GM12878 (cell line): Measurements from ENCODE around the gene TCF4.

Experiments
- EGR1 ChIP-seq, 2 experiments: IDR thresholded peaks; 1 replicate in 1 of 2; 2 replicates in 1 of 2; pipeline ENCODE4 v1.6.1; 2011 to 2012; ENCODE audit warnings: low read depth in 2 of 2, low read length in 2 of 2, borderline replicate concordance in 1 of 2, mild to moderate bottlenecking in 1 of 2, moderate library complexity in 1 of 2
- EZH2 ChIP-seq: IDR thresholded peaks from 2 replicates; pipeline ENCODE4 v1.6.1; 2012; ENCODE audit warnings: low read depth, mild to moderate bottlenecking, control low read depth, inconsistent platforms, low read length, borderline replicate concordance; ENCODE audit not compliant: control insufficient read depth
- TF ChIP-seq, protein P1 (sequence below): IDR thresholded peaks from 2 replicates; pipeline ENCODE4 v1.6.1; 2012; ENCODE audit warnings: low read depth, low read length, improper control_type of control experiment
- TF ChIP-seq, protein P2 (sequence below), 3 experiments: IDR thresholded peaks in 2 of 3; conservative IDR thresholded peaks in 1 of 3; 2 replicates each; pipeline ENCODE4 v1.5.1; 2011; ENCODE audit warnings: low read depth in 3 of 3, low read length in 3 of 3, mild to moderate bottlenecking in 3 of 3, control low read depth in 2 of 3, moderate library complexity in 2 of 3, inconsistent platforms in 1 of 3, mixed read lengths in 1 of 3; ENCODE audit not compliant: control insufficient read depth in 2 of 3, insufficient read depth in 1 of 3; ENCODE audit errors: extremely low read depth in 1 of 3
- TF ChIP-seq, protein P3 (sequence below): IDR thresholded peaks from 2 replicates; pipeline ENCODE4 v1.6.1; 2012; ENCODE audit warnings: low read depth, low read length, improper control_type of control experiment

DNA sequence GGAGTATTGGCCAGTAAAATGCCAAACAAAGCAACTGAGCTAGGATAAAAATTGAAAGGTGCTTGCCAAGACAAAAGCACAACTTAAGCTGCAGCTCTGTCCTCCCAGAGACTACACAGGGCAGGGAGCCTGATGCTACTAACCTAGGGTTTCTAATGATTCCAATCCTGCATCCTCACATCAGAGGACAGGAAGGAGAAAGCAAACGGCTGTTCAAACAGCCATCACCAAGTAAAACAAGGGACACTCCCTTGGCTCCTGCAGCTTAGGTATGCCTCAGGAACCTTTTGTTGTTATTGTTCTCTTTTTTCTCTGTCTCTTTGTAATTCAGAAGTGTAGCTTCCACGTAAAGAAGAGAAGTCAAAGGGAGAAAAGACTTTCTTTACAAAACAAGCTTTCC lies 99.5 kb downstream of the TCF4 start:
- TF ChIP-seq, protein P1, sequence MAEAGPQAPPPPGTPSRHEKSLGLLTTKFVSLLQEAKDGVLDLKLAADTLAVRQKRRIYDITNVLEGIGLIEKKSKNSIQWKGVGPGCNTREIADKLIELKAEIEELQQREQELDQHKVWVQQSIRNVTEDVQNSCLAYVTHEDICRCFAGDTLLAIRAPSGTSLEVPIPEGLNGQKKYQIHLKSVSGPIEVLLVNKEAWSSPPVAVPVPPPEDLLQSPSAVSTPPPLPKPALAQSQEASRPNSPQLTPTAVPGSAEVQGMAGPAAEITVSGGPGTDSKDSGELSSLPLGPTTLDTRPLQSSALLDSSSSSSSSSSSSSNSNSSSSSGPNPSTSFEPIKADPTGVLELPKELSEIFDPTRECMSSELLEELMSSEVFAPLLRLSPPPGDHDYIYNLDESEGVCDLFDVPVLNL: no peak
- TF ChIP-seq, protein P2, sequence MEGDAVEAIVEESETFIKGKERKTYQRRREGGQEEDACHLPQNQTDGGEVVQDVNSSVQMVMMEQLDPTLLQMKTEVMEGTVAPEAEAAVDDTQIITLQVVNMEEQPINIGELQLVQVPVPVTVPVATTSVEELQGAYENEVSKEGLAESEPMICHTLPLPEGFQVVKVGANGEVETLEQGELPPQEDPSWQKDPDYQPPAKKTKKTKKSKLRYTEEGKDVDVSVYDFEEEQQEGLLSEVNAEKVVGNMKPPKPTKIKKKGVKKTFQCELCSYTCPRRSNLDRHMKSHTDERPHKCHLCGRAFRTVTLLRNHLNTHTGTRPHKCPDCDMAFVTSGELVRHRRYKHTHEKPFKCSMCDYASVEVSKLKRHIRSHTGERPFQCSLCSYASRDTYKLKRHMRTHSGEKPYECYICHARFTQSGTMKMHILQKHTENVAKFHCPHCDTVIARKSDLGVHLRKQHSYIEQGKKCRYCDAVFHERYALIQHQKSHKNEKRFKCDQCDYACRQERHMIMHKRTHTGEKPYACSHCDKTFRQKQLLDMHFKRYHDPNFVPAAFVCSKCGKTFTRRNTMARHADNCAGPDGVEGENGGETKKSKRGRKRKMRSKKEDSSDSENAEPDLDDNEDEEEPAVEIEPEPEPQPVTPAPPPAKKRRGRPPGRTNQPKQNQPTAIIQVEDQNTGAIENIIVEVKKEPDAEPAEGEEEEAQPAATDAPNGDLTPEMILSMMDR (IDR thresholded peaks at IDR 0.05 in 2 of 3, conservative IDR thresholded peaks at IDR 0.05 in 1 of 3; ENCODE audit: control insufficient read depth in 2 of 3, extremely low read depth in 1 of 3, insufficient read depth in 1 of 3, low read depth in 3 of 3, low read length in 3 of 3): no peak
- TF ChIP-seq, protein P3, sequence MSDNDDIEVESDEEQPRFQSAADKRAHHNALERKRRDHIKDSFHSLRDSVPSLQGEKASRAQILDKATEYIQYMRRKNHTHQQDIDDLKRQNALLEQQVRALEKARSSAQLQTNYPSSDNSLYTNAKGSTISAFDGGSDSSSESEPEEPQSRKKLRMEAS: no peak
- TF ChIP-seq EGR1 (IDR thresholded peaks at IDR 0.05; ENCODE audit: borderline replicate concordance in 1 of 2, low read depth in 2 of 2, low read length in 2 of 2) (no peak), EZH2 (no peak)
